K562 (cell line): ENCODE results near the gene CLDN7. TPM values are rescaled to one million over a fixed set of nuclear protein-coding genes. Genes with fewer than 3 reads are reported as not detected.

Experiments used
- ATF7 ChIP-seq: fragments of 450-650 bp; IDR thresholded peaks from 2 replicates; pipeline ENCODE4 v1.7.1; 2014; ENCODE audit warnings: mild to moderate bottlenecking, moderate library complexity
- CHCHD3 ChIP-seq: fragments of 250-450 bp; sonication (Bioruptor Pico); IDR thresholded peaks from 2 replicates; pipeline ENCODE4 v2.1.2; 2022; ENCODE audit warnings: mild to moderate bottlenecking
- CTCFL ChIP-seq: IDR thresholded peaks from 2 replicates; pipeline ENCODE4 v1.6.1; 2011; ENCODE audit warnings: borderline replicate concordance, low read depth, mild to moderate bottlenecking, moderate library complexity, low read length; ENCODE audit not compliant: insufficient read depth, poor library complexity, severe bottlenecking
- ESRRA ChIP-seq: fragments of 450-650 bp; IDR thresholded peaks from 2 replicates; pipeline ENCODE4 v1.6.1; 2014; ENCODE audit warnings: low read depth, mild to moderate bottlenecking, moderate library complexity, borderline replicate concordance
- FIP1L1 ChIP-seq: fragments of 200-400 bp; formaldehyde crosslinking; IDR thresholded peaks from 2 replicates; pipeline ENCODE4 v1.6.1; 2018; ENCODE audit warnings: mild to moderate bottlenecking, low read depth, low read length; ENCODE audit not compliant: poor library complexity, severe bottlenecking
- FOXK1 ChIP-seq: sonication (generic); formaldehyde crosslinking; IDR thresholded peaks from 2 replicates; pipeline ENCODE4 v1.8.0; 2022; ENCODE audit warnings: missing genetic modification reagents, mild to moderate bottlenecking, borderline replicate concordance
- HLTF ChIP-seq: fragments of 450-650 bp; IDR thresholded peaks from 2 replicates; pipeline ENCODE4 v1.6.1; 2016
- LEF1 ChIP-seq: fragments of 450-650 bp; IDR thresholded peaks from 2 replicates; pipeline ENCODE4 v1.6.1; 2016; ENCODE audit warnings: mild to moderate bottlenecking
- MAZ ChIP-seq, 2 experiments: fragments of 450-650 bp in 1 of 2; sonication (generic) in 1 of 2; formaldehyde crosslinking; IDR thresholded peaks in 1 of 2; conservative IDR thresholded peaks in 1 of 2; 2 replicates each; pipeline versions ENCODE4 v1.4.0 to v1.5.0; 2020; ENCODE audit warnings: mild to moderate bottlenecking in 1 of 2, missing genetic modification reagents in 1 of 2
- MYNN ChIP-seq, 2 experiments: sonication (generic); formaldehyde crosslinking in 1 of 2; IDR thresholded peaks; 2 replicates each; pipeline versions ENCODE4 v1.5.0 to v1.6.1; 2016 to 2020; ENCODE audit warnings: antibody characterized with exemption in 1 of 2, missing genetic modification reagents in 1 of 2
- NELFE ChIP-seq: IDR thresholded peaks from 2 replicates; pipeline ENCODE4 v1.6.1; 2011; ENCODE audit warnings: mild to moderate bottlenecking; ENCODE audit not compliant: insufficient read depth, insufficient read length
- PCBP1 ChIP-seq: fragments of 200-400 bp; formaldehyde crosslinking; IDR thresholded peaks from 2 replicates; pipeline ENCODE4 v1.6.1; 2018; ENCODE audit warnings: mild to moderate bottlenecking, low read depth, low read length; ENCODE audit not compliant: poor library complexity, severe bottlenecking
- PHB ChIP-seq: fragments of 250-450 bp; sonication (Bioruptor Pico); IDR thresholded peaks from 2 replicates; pipeline ENCODE4 v1.5.0; 2021
- PHF20 ChIP-seq: fragments of 450-650 bp; IDR thresholded peaks from 2 replicates; pipeline ENCODE4 v1.6.1; 2018; ENCODE audit not compliant: partially characterized antibody
- PML ChIP-seq: IDR thresholded peaks from 2 replicates; pipeline ENCODE4 v1.6.1; 2012; ENCODE audit warnings: low read length, inconsistent platforms
- POLR2B ChIP-seq: fragments of 450-650 bp; IDR thresholded peaks from 2 replicates; pipeline ENCODE4 v1.6.1; 2018; ENCODE audit warnings: low read depth; ENCODE audit not compliant: partially characterized antibody
- SAFB2 ChIP-seq: fragments of 200-400 bp; formaldehyde crosslinking; IDR thresholded peaks from 2 replicates; pipeline ENCODE4 v1.6.1; 2018; ENCODE audit warnings: borderline replicate concordance, low read length, low read depth, moderate library complexity; ENCODE audit not compliant: severe bottlenecking
- SMARCB1 ChIP-seq: IDR thresholded peaks from 2 replicates; pipeline ENCODE4 v1.6.1; 2011; ENCODE audit warnings: improper control_type of control experiment, low read depth; ENCODE audit not compliant: insufficient read length
- THRA ChIP-seq: fragments of 450-650 bp; IDR thresholded peaks from 2 replicates; pipeline ENCODE4 v1.6.1; 2017; ENCODE audit warnings: mild to moderate bottlenecking, moderate library complexity
- ZBED1 ChIP-seq: IDR thresholded peaks from 2 replicates; pipeline ENCODE4 v1.6.1; 2014
- ZFP1 ChIP-seq: fragments of 450-650 bp; formaldehyde crosslinking; IDR thresholded peaks from 2 replicates; pipeline ENCODE4 v1.4.0; 2020; ENCODE audit warnings: mild to moderate bottlenecking, mixed read lengths
- ZKSCAN1 ChIP-seq: fragments of 150-350 bp; IDR thresholded peaks from 2 replicates; pipeline ENCODE4 v1.6.1; 2016; ENCODE audit warnings: low read depth, low read length
- ZNF274 ChIP-seq: IDR thresholded peaks from 2 replicates; pipeline ENCODE4 v1.6.1; 2011; ENCODE audit warnings: low read depth, mild to moderate bottlenecking, low read length, moderate library complexity, borderline replicate concordance
- ZNF444 ChIP-seq: fragments of 250-450 bp; sonication (Bioruptor Pico); IDR thresholded peaks from 2 replicates; pipeline ENCODE4 v1.4.0; 2020; ENCODE audit warnings: mild to moderate bottlenecking, moderate library complexity
- ZNF583 ChIP-seq: fragments of 250-450 bp; sonication (Bioruptor Pico); IDR thresholded peaks from 2 replicates; pipeline ENCODE4 v1.4.0; 2020
- ZNF699 ChIP-seq: fragments of 250-450 bp; sonication (Bioruptor Pico); IDR thresholded peaks from 2 replicates; pipeline ENCODE4 v1.8.0; 2021; ENCODE audit warnings: mild to moderate bottlenecking, moderate library complexity; ENCODE audit not compliant: insufficient replicate concordance
- ZNF740 ChIP-seq, 3 experiments: fragments of 200-800 bp in 1 of 3; sonication (Bioruptor generic) in 1 of 3; sonication (generic) in 1 of 3; formaldehyde crosslinking in 1 of 3; IDR thresholded peaks; 2 replicates each; pipeline versions ENCODE4 v1.6.1 to v1.8.0; 2016 to 2022; ENCODE audit warnings: mild to moderate bottlenecking in 2 of 3, missing compliant biosample characterization in 2 of 3, missing genetic modification characterization in 2 of 3, missing genetic modification reagents in 1 of 3
- polyA plus RNA-seq, 8 experiments: library from polyadenylated mRNA; depleted of rRNA in 4 of 8; stranded (reverse) in 5 of 8; unstranded in 3 of 8; fragments of >200 nt; fragmentation: Nextera tagmentation in 2 of 8; fragmentation: Illumina TruSeq in 1 of 8; extraction: Ambion mirVana in 2 of 8; extraction: Trizol in 1 of 8; gene quantifications; 2 replicates each; pipeline versions ENCODE4 v1.2.1 to v1.2.3, GENCODE V29; 2011 to 2014; ENCODE audit warnings: inconsistent platforms in 1 of 8, missing spikeins in 1 of 8
- total RNA-seq, 7 experiments: library from RNA; depleted of rRNA in 6 of 7; stranded (reverse); fragments of >200 nt in 6 of 7; fragmentation: Illumina TruSeq in 2 of 7; extraction: Trizol in 2 of 7; gene quantifications; 2 replicates each; pipeline versions ENCODE4 v1.2.1 to v1.2.3, GENCODE V29; 2011 to 2021; ENCODE audit warnings: low replicate concordance in 1 of 7

The CLDN7 gene
- total and polyA plus RNA-seq, 9 of the 15 experiments (the other 6 are each of a cell fraction or from before 2014, with no cell fraction given): 2.2 to 14.5 (median 7.6) TPM

- no peak for TF ChIP-seq CTCFL
- no peak for TF ChIP-seq ESRRA
- TF ChIP-seq ZNF274: no peak
- no peak for TF ChIP-seq ZNF444 (CRISPR knock-in tag)
- peak; percentile 52 to 81; a peak in 3 of 4 replicates for TF ChIP-seq MAZ (CRISPR knock-in tag; conservative IDR thresholded peaks at IDR 0.05 in 1 of 2, IDR thresholded peaks at IDR 0.05 in 1 of 2)
- TF ChIP-seq SMARCB1: no peak
- no peak for TF ChIP-seq LEF1
- TF ChIP-seq PHB (CRISPR knock-in tag): no peak
- TF ChIP-seq POLR2B: peak; percentile 38
- no peak for TF ChIP-seq MYNN (IDR thresholded peaks at IDR 0.05)
- TF ChIP-seq MYNN (CRISPR knock-in tag; IDR thresholded peaks at IDR 0.05): no peak
- no peak for TF ChIP-seq ZNF699
- no peak for TF ChIP-seq ATF7
- no peak for TF ChIP-seq HLTF
- TF ChIP-seq PHF20: peak; percentile 47
- TF ChIP-seq ZFP1: no peak
- TF ChIP-seq FOXK1 (CRISPR knock-in tag): no peak
- no peak for TF ChIP-seq NELFE
- no peak for TF ChIP-seq ZNF583 (CRISPR knock-in tag)
- no peak for TF ChIP-seq SAFB2
- no peak for TF ChIP-seq ZBED1
- no peak for TF ChIP-seq PML
- TF ChIP-seq ZNF740 (CRISPR knock-in tag; IDR thresholded peaks at IDR 0.05): 0 out of 2 replicates have a peak, but pooled peaks have one; percentile 7
- no peak for TF ChIP-seq ZNF740 (tag; IDR thresholded peaks at IDR 0.05)
- no peak for TF ChIP-seq CHCHD3 (CRISPR knock-in tag)
- TF ChIP-seq THRA: no peak
- TF ChIP-seq FIP1L1: no peak
- TF ChIP-seq PCBP1: peak; percentile 99
- TF ChIP-seq ZKSCAN1: no peak
These were observed 10.6 kb downstream of the CLDN7 start, which contains the start of gene CTDNEP1 (continued) for GRCh38 chr17:7251661-7252175.
